HG02623 (cell line): ENCODE data around the gene GPR171.

ENCODE experiments used
- ATAC-seq: cut with Tn5 transposase; IDR thresholded peaks from one replicate; pipeline ENCODE4 v1.9.1; 2021; ENCODE audit warnings: moderate library complexity; ENCODE audit not compliant: unreplicated experiment

The GPR171 gene

DNA sequence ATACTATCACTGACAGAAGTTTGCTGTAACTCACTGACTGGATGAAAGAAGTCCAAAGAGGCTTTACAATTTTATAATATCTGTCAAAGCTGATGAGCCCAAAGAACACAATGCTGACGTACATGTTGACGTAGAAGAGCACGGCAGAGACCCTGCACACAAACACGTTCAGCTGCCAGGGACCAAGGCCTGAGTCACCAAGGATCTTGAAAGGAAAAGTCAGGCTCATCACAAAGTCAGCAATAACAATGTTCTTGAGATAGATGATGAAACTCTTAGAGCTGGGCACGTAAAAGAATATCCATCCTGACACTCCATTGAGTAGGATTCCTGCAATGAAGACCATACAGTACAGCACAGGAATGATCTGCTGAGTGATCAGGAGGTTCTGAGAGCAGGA lies 10.9 kb upstream of the GPR171 start:
- ATAC-seq: no peak

DNA sequence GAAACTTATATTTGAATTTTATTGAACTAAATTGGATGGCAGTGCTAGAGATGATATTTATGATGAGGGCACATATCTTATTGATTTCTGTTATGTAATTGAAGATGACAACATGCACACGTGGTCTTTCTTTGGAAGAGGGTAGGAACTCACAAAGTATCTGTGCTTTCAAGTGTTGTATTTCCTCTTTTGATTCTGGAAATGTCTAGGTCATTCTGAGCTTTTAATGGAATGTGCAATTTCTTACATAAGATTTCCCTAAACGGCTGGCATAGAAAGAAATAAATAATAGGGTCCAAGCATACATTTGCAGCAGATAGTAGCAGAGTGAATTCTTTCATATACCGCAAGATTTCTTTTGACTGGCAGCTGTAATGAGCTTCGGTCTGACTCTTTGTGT lies 10.1 kb upstream of the GPR171 start:
- ATAC-seq: no peak

DNA sequence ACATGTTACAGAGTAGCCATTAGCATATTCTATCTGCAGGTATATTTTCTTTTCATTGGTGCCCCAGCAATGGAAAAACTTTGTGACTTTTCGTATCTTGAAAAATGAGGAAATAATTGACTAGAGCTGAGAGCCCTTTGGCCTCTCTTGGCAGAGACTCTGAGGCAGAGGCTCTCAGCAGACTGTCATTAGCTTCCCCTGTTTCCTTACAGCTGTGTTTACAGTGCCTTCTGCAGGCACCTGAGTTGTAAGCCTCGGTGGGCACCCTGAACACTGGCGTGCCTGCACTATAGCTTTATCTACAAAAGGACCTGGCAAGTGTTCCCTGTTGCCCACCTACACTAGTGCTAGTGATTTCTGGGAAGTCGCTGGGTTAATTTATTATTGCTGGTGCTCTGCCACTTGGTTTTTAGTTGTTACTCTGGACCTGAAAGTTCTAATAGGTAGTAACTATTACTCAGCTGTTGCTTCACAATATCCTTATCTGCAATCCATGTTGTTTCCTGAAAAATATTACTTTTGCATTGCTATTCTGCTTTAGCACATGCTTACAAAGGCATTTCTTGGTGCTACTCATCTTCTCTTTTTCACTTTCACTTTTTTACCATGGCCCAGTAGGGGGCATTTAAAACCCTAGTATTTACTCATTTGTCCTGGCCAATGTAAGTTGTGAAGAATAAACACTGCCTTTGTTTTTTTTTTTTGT lies 7.8 kb upstream of the GPR171 start:
- ATAC-seq: peak; percentile 69

DNA sequence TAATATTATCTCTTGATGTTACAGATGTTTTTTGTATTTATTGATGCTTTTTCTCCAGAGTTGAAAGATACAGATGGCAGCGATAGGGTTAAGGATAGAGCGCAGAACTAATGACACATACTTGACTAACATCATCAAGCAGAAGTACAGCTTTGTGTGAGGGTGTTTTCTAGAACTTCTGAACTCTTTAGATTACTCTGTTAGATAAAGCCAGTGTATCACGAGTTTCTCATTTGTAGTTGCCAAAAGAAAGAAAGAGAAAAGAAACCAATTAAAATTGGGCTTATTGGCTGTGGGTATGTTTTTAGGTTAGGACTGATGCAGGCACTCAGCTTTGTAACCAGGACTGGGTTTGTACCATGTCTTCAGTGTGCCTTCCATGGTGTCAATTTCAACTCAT lies 6.6 kb upstream of the GPR171 start:
- no peak for ATAC-seq

DNA sequence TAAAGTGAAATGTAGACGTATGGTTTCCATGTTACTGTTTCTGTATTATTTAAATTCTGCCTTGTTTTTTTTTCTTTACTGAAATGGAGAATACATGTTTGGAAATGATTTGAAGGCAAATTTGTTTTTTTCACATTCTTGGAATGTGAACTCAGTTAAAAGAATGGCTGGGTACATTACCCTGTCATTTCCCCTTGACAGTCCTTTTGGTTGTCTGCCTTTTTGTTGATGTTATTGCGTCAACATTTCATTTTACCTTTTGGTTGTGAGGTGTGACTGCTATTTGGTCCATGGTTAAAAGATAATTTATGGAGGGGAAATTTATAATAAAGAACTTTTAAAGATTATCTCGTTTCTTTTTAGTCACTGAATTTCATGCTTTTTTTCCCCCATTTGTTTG lies 3.2 kb upstream of the GPR171 start:
- ATAC-seq: no peak

DNA sequence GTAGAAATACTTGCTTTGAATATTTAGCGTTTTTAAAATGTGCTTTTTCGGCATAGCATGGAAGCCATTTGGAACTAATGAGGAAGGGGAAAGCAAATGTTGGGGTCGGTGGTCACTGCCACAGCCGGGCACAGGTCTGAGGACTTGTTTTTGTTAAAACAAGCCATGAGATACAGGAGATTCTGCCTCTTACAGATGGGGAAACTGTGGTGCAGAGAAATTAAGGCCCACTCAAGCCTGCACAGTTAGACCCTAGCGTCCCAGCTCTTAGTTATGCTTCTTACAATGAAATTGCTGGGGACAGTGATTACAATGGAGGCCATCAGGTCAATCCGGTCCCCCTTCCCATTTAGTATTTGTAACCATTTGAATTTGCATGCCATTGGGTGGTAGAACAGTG lies 2.5 kb upstream of the GPR171 start:
- no peak for ATAC-seq

DNA sequence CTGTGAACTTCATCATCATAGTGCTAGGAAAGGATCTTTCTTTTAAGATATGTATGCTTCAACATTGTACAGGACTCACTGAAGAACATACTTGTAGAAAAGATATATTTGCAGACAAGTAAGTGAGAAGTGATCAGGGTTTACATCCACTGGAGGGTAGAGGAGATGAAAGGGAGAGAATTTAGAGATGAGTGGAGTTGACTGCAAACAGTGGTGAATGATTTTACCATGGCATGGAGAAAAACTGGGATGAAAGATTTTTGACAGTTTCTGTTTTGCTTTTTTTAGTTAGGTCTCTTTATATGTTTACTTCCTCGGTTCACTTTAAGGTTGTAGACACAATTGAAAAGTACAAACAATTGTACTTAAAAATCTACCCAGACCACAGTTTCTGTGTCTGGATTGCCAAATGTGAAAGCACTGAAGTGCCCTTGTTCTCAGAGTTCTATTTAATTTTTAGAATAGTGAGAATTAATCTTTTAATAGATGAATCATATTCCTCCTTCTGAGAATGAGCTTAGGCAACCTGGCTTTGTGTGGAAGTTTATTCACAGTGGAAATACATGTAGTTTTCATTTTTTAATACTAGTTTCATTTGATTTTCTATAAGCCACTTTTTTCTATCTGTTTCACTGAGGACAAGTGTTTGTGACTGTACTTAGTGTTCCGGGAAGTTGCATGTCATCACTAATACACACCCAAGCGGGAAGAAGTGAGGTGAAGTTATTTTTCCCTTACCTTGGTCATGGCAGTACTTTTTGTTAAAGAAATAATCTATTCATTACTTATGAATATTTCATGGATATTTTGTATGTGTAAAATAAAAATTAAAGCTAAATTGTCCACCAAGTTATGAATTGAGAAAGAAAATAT lies 1.8 kb upstream of the GPR171 start:
- no peak for ATAC-seq

DNA sequence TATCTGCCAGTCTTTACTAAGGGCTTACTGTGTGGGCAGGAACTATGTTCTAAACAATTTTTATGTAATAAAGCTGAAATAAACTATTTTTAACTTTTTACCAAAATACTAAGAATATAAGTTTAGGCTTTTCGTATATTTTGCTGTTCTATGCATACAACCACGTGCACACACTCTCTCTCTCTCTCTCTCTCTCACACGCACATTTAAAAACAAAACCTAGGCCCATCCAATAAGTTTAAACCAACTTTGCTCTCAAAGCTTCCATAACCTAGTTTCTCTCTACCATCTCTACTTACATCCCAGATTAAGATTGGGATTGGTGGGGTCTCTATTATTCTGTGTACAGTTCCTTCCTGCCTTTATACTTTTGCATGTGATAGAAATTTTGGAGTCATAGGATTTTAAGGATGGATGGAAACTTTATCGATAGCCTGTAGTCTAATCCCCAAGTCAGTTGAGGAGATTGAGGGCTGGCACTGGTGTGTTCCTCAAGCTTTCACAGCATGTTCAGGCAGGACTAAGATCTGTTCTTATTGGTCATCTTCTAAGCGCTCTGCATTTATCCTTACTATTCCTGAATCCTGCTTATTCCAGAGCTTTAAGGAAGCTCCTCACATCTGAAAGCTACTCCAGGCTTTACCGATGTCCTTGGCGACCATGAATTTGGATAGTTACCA lies 1.8 kb downstream of the GPR171 start:
- ATAC-seq: no peak

DNA sequence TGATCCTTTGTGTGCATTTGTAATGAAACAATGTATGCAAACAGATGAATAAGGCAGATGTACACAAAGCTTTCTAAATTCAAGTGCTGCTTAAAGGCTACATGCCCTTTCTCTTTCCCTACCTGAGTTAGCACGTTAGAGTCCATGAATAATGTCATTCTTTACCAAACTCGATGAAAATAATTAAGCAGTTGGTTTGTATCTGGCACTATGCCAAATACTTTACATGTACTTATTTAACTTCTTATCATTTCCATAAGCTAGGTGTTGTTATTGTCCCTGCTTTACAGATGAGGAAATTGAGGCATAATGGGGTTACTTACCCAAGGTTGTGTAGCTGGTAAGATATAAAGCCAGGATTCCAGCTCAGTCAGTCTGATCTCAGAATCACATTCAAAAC lies 2.4 kb downstream of the GPR171 start:
- ATAC-seq: no peak

DNA sequence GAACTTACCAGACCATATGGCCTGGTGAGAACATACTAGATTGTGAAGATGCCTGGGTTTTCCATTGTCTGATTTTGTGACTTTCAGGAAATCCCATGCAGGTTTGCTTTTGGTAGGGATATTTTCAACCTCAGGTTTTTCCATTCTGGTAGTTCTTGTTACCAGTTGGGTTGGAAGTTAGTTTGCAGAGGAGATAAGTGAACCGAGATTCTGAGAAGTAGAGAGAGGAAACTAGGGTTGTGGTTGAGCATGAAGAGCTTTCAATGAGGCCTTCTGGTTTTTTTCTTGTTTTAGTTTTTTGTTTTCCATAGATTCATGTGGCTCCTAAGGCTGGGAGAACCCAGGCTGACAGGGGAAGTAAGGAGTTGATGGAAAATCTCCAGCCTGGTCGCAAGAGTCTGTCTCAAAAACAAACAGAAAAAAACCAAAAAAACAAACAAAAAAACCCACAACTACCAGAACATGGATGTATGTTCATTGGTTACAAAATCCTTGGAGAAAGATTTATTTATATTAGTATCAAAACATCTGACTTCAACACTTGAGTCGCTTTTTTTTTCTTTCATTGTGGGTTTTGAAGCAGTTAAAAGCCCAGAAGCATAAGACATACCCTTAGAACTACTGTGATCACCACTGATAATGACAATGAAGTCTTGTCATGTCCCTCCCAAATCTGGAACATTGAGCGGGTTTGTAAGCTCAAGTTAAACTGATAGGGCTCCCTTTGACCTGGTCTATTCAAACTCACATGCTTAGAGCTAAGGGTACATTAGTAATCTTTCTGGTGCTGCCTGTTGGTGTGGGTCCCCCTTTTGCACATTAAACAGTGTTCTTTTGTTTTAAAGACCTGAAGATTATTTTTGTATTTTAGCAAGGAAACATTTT lies 3.2 kb downstream of the GPR171 start:
- no peak for ATAC-seq

DNA sequence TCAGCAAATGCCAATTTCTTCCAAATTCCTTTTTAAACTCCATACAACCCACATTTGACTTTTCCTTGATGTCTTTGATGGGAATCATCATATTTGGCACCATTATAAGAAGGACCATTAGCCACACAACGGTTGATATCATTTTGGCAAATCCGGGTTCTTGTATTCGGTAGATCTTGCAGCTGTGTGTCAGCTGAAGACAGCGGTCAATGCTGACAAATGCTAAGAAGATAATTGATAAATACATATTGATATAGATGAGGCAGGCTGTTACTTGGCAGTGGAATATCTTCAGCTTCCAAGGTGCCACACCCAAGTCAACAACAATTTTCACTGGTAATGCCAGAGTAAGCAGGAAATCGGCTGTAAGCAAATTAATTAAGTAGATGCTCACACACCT lies 4.2 kb downstream of the GPR171 start:
- no peak for ATAC-seq

DNA sequence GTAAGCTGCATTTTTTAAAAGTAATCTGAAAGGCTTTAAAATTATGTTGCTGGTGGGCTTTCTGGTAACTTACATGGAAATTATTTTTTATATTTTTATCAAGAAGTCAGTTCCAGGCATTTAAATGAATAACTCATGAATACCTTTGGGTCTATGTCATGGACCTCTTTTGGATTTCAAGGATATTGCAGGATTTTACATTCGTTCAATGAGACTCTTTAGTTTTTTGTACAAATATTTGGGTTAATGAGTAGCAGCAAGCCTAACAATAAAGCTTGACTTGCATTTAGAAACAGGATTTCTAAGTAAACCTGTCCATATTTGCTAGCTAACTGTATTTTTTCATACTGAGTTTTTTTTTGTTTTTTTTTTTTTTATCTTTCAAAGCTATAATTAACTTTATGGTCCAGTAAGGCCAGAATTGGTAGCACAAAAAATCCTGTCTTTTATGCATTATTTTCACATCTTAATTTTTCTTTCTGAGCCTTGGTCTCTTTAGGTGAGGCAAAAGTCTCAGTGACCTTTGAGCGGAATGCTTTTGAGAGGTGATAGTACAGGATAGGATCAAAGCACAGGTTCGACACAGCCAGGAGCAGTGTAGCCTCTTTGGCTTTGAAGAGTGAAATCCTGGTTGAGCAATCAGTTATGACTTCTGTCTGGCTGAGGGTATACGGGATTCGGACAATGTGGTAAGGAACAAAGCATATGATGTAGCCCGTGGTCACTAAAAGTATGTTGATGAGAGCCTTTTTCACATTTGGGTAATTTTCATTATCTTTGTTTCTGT lies 4.8 kb downstream of the GPR171 start:
- ATAC-seq: no peak

DNA sequence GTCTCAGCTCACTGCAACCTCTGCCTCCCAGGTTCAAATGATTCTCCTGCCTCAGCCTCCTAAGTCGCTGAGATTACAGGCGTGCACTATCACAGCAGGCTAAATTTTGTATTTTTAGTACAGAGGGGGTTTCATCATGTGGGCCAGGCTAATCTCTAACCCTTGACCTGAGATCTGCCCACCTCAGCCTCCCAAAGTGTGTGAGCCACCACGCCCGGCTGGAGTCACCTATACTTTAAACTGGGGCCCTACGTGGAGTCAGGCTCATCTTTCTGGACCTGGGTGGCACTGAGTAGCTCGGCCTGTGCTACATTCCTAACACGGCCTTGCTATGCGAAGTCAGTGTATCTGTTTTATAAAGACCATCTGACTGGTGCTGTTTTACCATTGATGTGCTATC lies 5.8 kb downstream of the GPR171 start:
- no peak for ATAC-seq

DNA sequence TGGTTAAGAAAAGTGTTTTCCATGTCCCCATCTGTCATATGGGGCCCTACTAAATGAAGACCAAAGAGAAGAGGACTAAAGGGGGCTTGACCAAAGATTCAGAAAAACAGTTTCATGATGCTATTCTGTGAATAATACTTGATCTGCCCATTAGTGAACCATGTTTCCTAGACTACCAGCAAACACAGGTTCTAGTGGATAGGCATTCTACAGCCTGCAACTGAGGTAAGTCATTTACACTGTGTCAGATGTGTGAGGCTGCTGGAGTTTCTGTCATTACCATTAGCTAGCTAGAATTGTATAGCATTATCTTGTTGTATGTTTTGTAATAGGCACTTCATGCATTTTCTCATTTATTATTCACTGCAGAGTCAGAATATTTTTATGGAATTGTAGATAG lies 6.6 kb downstream of the GPR171 start:
- ATAC-seq: no peak

DNA sequence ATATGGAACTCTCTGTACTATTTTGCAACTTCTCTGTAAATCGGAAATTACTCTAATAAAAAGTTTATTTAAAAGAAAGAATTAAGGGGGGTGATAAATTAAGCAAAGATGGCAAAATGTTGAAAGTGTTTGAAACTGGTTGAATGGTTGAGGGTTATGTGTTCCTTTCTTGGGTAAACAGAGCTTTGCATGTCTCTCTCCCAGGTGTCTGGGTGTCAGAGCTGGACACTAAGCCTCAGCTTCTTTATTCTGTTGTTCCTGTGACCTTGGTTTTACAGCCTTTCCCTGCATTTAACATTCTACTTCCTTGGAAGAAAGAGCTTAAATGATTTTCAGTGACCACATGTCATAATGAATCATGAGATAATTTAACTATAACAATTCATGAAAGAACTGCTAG lies 7.2 kb downstream of the GPR171 start:
- ATAC-seq: no peak

DNA sequence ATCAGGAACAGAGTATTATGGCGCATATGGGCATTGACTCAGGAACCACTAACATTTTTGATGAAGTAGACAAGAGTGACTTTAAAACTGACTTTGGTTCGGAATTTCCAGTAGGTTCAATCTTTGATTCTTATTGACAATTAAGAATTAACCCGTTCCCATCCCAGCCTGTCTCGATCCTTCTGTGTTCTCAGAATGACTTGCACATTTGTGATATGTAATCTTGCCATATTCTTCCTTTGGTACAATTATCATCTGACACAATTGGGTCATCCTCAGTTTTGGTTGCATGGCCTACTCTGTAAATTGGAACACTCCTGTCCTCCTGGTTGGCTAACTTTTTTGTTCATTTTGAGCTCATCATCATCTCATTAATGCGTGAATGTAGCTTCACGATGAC lies 10.5 kb downstream of the GPR171 start:
- no peak for ATAC-seq

DNA sequence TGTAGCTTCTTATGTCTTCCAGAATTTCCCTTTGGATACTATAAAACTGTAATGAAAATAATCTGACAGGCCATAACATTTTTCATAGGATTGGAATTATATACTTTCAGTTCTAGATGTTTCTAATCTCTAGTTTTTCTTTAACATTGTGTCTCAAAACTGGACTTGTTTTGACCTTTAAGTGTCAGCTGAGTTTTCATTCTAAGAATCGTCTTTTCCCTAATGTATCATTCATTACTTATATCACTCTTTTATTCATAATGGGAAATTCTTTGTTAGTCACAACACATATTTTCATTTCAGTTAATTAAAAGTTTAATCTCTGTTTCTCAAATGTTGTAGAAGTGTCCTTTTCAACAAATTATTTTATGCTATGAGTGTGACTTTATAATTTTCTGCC lies 11.9 kb downstream of the GPR171 start:
- no peak for ATAC-seq

DNA sequence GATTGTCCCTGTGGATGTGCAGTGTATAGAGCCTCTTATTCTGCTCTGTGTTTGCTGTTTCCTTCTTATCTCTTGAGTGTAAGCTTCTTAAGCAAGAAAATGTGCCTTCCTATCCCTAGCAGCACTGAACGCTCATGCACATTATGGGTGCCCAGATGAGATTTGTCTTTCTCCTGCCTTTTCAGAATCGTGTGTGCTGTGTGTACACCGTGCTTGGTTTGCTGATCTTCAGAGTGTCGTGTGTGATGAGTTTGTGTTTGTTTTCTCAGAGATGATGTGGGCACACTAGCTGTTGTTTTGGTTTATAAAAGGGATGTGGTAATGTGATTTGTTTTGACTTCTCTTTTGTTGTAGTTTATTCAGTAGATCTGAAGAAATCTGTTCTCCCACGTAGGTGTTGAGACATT lies 19.7 kb downstream of the GPR171 start:
- no peak for ATAC-seq

DNA sequence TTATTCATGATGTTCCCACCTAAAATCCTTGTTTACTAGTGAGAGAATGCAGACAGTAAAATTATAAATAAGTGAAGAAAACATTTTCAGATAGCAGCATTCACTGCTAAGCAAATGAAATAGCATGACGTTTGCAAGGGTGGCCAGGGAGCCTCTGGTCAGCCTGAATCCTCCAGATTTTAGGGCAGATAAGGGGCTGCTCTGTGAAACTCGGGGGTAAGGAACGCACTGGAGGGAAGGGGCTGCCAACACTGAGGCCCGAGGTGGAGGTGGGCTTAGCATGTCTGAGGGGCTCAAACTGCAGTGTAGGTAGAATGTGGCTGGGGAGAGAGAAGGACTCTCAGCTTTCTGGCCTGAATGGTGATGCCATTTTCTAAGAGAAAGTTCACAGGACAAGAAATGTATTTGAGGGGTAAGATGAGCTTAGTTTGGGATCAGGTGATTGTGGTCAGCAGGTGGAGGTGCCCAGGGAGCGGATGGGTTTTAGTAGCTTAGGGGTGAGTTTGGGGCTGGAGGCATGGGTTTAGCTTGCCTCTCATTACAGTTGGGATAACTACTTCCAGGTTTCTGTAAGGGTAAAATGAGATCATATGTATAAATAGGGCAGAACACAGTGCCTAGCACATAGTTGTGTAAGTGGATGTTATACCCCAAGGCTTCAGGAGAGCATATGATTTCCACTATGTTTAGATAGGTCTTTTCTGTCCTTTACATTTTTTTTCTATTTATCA lies 20.5 kb downstream of the GPR171 start:
- no peak for ATAC-seq
